ENCODE measurements around the gene CGB7. TPM values are rescaled to one million over a fixed set of nuclear protein-coding genes. Genes with fewer than 3 reads are reported as not detected.

CGB7 gene
- total RNA-seq, 1 donor from 2014 or later: 0.25 TPM

- DNase-seq (ENCODE audit: low read depth): no peak
These were observed 41.3 kb downstream of the CGB7 start for GRCh38 chr19:49016067-49016839.

GRCh38 chr19:49014870-49015255 is 42.7 kb downstream of the CGB7 start:
- DNase-seq (ENCODE audit: low read depth): no peak

- no peak for DNase-seq (ENCODE audit: low read depth)
These were observed 43.3 kb downstream of the CGB7 start for GRCh38 chr19:49014123-49014869.

- no peak for DNase-seq (ENCODE audit: low read depth)
These were observed 46.4 kb downstream of the CGB7 start for GRCh38 chr19:49011194-49011593.

GRCh38 chr19:49010453-49010852 is 47.1 kb downstream of the CGB7 start:
- no peak for DNase-seq (ENCODE audit: low read depth)

- DNase-seq (ENCODE audit: low read depth): no peak
These were observed 47.7 kb downstream of the CGB7 start for GRCh38 chr19:49009828-49010227.

- DNase-seq (ENCODE audit: low read depth): no peak
These were observed 50.6 kb downstream of the CGB7 start for GRCh38 chr19:49006905-49007304.

GRCh38 chr19:49004964-49005614 is 52.5 kb downstream of the CGB7 start:
- no peak for DNase-seq (ENCODE audit: low read depth)

Other genes starting within 250 kb of the CGB7 start
- 27.2 and 37.3 TPM in 2 replicates for gene BCAT2, start 246.7 kb downstream of the CGB7 start, total RNA-seq
- 0.60 and 1.7 TPM in 2 replicates for gene HSD17B14, start 221.3 kb downstream of the CGB7 start, total RNA-seq
- gene PLEKHA4, start 189.1 kb downstream of the CGB7 start, total RNA-seq: 6.8 and 14.4 TPM in 2 replicates
- gene PPP1R15A, start 185.3 kb downstream of the CGB7 start, total RNA-seq: 28.1 and 29.9 TPM in 2 replicates
- gene TULP2, start 159.0 kb downstream of the CGB7 start, total RNA-seq: 0.10 TPM in 1 of 2 replicates, not detected in the other
- 100 and 287 TPM in 2 replicates for gene NUCB1, start 157.4 kb downstream of the CGB7 start, total RNA-seq
- 0.10 and 1.7 TPM in 2 replicates for gene DHDH, start 124.0 kb downstream of the CGB7 start, total RNA-seq
- 101 and 135 TPM in 2 replicates for gene BAX, start 102.9 kb downstream of the CGB7 start, total RNA-seq
- 1,420 and 1,436 TPM in 2 replicates for gene FTL, start 92.4 kb downstream of the CGB7 start, total RNA-seq
- gene GYS1, start 64.4 kb downstream of the CGB7 start, total RNA-seq: 42.9 and 72.1 TPM in 2 replicates
- gene RUVBL2, start 63.9 kb downstream of the CGB7 start, total RNA-seq: 170 and 313 TPM in 2 replicates
- 0.25 TPM in 1 of 2 replicates, not detected in the other for gene LHB, start 40.7 kb downstream of the CGB7 start, total RNA-seq
- not detected in 2 replicates for gene CGB3, start 33.4 kb downstream of the CGB7 start, total RNA-seq
- gene CGB2, start 25.9 kb downstream of the CGB7 start, total RNA-seq: 1.0 TPM in 1 of 2 replicates, not detected in the other
- gene CGB1, start 20.9 kb downstream of the CGB7 start, total RNA-seq: 1.4 TPM in 1 of 2 replicates, not detected in the other
- gene CGB5, start 13.9 kb downstream of the CGB7 start, total RNA-seq: not detected in 2 replicates
- gene CGB8, start 8.6 kb downstream of the CGB7 start, total RNA-seq: 1.2 TPM in 1 of 2 replicates, not detected in the other
- 0.25 and 0.52 TPM in 2 replicates for gene NTF4, start 7.1 kb upstream of the CGB7 start, total RNA-seq
- not detected in 2 replicates for gene KCNA7, start 14.9 kb upstream of the CGB7 start, total RNA-seq
- 82.8 and 138 TPM in 2 replicates for gene SNRNP70, start 27.7 kb upstream of the CGB7 start, total RNA-seq
- 2.5 and 7.5 TPM in 2 replicates for gene LIN7B, start 56.6 kb upstream of the CGB7 start, total RNA-seq
- gene C19orf73, start 61.4 kb upstream of the CGB7 start, total RNA-seq: 0.45 TPM in 1 of 2 replicates, not detected in the other
- 2.6 and 3.6 TPM in 2 replicates for gene PPFIA3, start 61.8 kb upstream of the CGB7 start, total RNA-seq
- not detected in 2 replicates for gene HRC, start 97.6 kb upstream of the CGB7 start, total RNA-seq
- gene TRPM4, start 100.0 kb upstream of the CGB7 start, total RNA-seq: 15.3 and 30.4 TPM in 2 replicates

Measured in renal cortical epithelial cell (primary cell).